HepG2 (cell line): ENCODE results near the gene PRDX3. TPM values are rescaled to one million over a fixed set of nuclear protein-coding genes. Genes with fewer than 3 reads are reported as not detected.

ENCODE experiments used
- ATAC-seq: fragments of 200-7000 bp; cut with Tn5 transposase; 3 replicates; pipeline ENCODE4 v1.9.1; 2020; ENCODE audit warnings: mild to moderate bottlenecking, moderate library complexity
- BruUV-seq: library from RNA; stranded (reverse); fragments of 400-500 nt; replicated peaks from 2 replicates; lab custom pipeline; 2021; lab: Mats Ljungman, UMichigan
- CTCF ChIA-PET: fragments of 300-600 bp; formaldehyde crosslinking; extraction: SDS; loops from one replicate; lab custom pipeline; 2021; ENCODE audit warnings: low total read pairs, inconsistent platforms, low intra/inter-chr PET ratio; lab: Yijun Ruan, JAX
- POLR2A ChIA-PET: fragments of 350-600 bp; sonication (Branson Sonifier 250); formaldehyde crosslinking; loops from one replicate; lab custom pipeline; 2020; ENCODE audit warnings: antibody characterized with exemption, inconsistent platforms; lab: Yijun Ruan, JAX
- DNase-seq: peaks from one replicate; pipeline ENCODE4 v3.0.0-alpha.2; 2015; ENCODE audit warnings: low spot score
- FAIRE-seq: peaks from 3 replicates; lab custom pipeline; 2011; peaks lifted over from hg19 to GRCh38; lab: Jason Lieb, UNC
- H2AFZ ChIP-seq: one replicate; pipeline ENCODE4 v1.6.1; 2011; ENCODE audit warnings: low read length, inconsistent platforms
- H3K27ac ChIP-seq: fragments of 300-600 bp; 3 replicates; pipeline ENCODE4 v1.8.0; 2011; ENCODE audit warnings: mixed run types, mild to moderate bottlenecking, mixed read lengths, low read length, inconsistent platforms; ENCODE audit not compliant: insufficient read depth; ENCODE audit errors: extremely low read length
- H3K27me3 ChIP-seq, 2 experiments: fragments of 200-600 bp in 1 of 2; 2 replicates in 1 of 2; 3 replicates in 1 of 2; pipeline versions ENCODE4 v1.6.0 to v1.8.0; 2011; ENCODE audit warnings: low read length in 2 of 2, mild to moderate bottlenecking in 2 of 2, moderate library complexity in 2 of 2, inconsistent platforms in 1 of 2; ENCODE audit not compliant: insufficient read depth in 2 of 2, control insufficient read depth in 1 of 2
- H3K36me3 ChIP-seq, 2 experiments: fragments of 200-600 bp in 1 of 2; replicated peaks in 1 of 2; 2 replicates in 1 of 2; 3 replicates in 1 of 2; pipeline versions ENCODE4 v1.5.1 to v1.8.0; 2011; ENCODE audit warnings: low read length in 2 of 2, inconsistent platforms in 1 of 2; ENCODE audit not compliant: insufficient read depth in 2 of 2, control insufficient read depth in 1 of 2
- H3K4me1 ChIP-seq: 2 replicates; pipeline ENCODE4 v1.5.1; 2012; ENCODE audit warnings: low read length, inconsistent platforms; ENCODE audit not compliant: insufficient read depth
- H3K4me2 ChIP-seq: 2 replicates; pipeline ENCODE4 v1.6.0; 2011; ENCODE audit warnings: low read depth, low read length, inconsistent platforms
- H3K4me3 ChIP-seq, 3 experiments: fragments of 200-600 bp in 1 of 3; sonication (generic), shearing (Covaris generic) in 1 of 3; replicated peaks in 1 of 3; 2 replicates each; pipeline ENCODE4 v1.5.1; 2011 to 2016; ENCODE audit warnings: low read length in 3 of 3, inconsistent platforms in 2 of 3, low read depth in 2 of 3, mild to moderate bottlenecking in 2 of 3, control low read depth in 1 of 3, mixed read lengths in 1 of 3; ENCODE audit not compliant: insufficient read depth in 1 of 3
- H3K79me2 ChIP-seq: one replicate; pipeline ENCODE4 v1.6.1; 2011; ENCODE audit warnings: low read length, inconsistent platforms; ENCODE audit not compliant: insufficient read depth
- H3K9ac ChIP-seq: 2 replicates; pipeline ENCODE4 v1.6.0; 2011; ENCODE audit warnings: mild to moderate bottlenecking, low read depth, low read length, inconsistent platforms; ENCODE audit not compliant: insufficient read depth
- H3K9me3 ChIP-seq: 2 replicates; pipeline ENCODE4 v1.5.1; 2012; ENCODE audit warnings: mild to moderate bottlenecking, low read length
- H4K20me1 ChIP-seq: 2 replicates; pipeline ENCODE4 v1.6.0; 2011; ENCODE audit warnings: inconsistent platforms, mild to moderate bottlenecking, low read length, moderate library complexity; ENCODE audit not compliant: insufficient read depth
- CEBPB ChIP-seq: IDR thresholded peaks from 2 replicates; pipeline ENCODE4 v1.6.1; 2011; ENCODE audit warnings: low read depth, low read length, improper control_type of control experiment, borderline replicate concordance
- ELF4 ChIP-seq: sonication (generic); formaldehyde crosslinking; IDR thresholded peaks from 2 replicates; pipeline ENCODE4 v1.5.0; 2020; ENCODE audit warnings: missing genetic modification reagents, mild to moderate bottlenecking, moderate library complexity, borderline replicate concordance
- FOXA3 ChIP-seq: IDR thresholded peaks from 2 replicates; pipeline ENCODE4 v1.6.1; 2016; ENCODE audit warnings: missing genetic modification reagents, missing compliant biosample characterization
- FOXK2 ChIP-seq: fragments of 450-650 bp; IDR thresholded peaks from 2 replicates; pipeline ENCODE4 v1.6.1; 2016
- POLR2AphosphoS2 ChIP-seq: IDR thresholded peaks from 2 replicates; pipeline ENCODE4 v1.6.1; 2011; ENCODE audit warnings: low read depth, low read length, improper control_type of control experiment
- RARA ChIP-seq: IDR thresholded peaks from 2 replicates; pipeline ENCODE4 v1.6.1; 2016; ENCODE audit warnings: missing genetic modification reagents, missing compliant biosample characterization
- TOE1 ChIP-seq: sonication (generic); formaldehyde crosslinking; IDR thresholded peaks from 2 replicates; pipeline ENCODE4 v1.4.0; 2020; ENCODE audit warnings: mild to moderate bottlenecking, missing genetic modification reagents
- YEATS2 ChIP-seq: sonication (generic); formaldehyde crosslinking; IDR thresholded peaks from 2 replicates; pipeline ENCODE4 v1.4.0; 2020; ENCODE audit warnings: missing genetic modification reagents, borderline replicate concordance
- ZNF256 ChIP-seq: sonication (generic); formaldehyde crosslinking; conservative IDR thresholded peaks from 2 replicates; pipeline ENCODE4 v1.4.0; 2020; ENCODE audit warnings: missing genetic modification reagents
- ZNF264 ChIP-seq: sonication (generic); formaldehyde crosslinking; IDR thresholded peaks from 2 replicates; pipeline ENCODE4 v1.4.0; 2020; ENCODE audit warnings: missing genetic modification reagents
- ZNF678 ChIP-seq: sonication (generic); formaldehyde crosslinking; IDR thresholded peaks from 2 replicates; pipeline ENCODE4 v1.4.0; 2020; ENCODE audit warnings: mild to moderate bottlenecking, missing genetic modification reagents
- ZNF879 ChIP-seq: sonication (generic); formaldehyde crosslinking; IDR thresholded peaks from 2 replicates; pipeline ENCODE4 v1.8.1; 2023; ENCODE audit warnings: missing genetic modification reagents
- WGBS: methylation state at CpG from one replicate; pipeline ENCODE4 v1.1.6; 2017; ENCODE audit warnings: low lambda C conversion rate; 5-methylcytosine and 5-hydroxymethylcytosine counted together
- in situ Hi-C: cut with HindIII; loops from 2 replicates; pipeline ENCODE4 v1.10.0; 2017; ENCODE audit warnings: low pct_unique_long_range_greater_than_20kb; ENCODE audit not compliant: extremely low pct_ligation_motif_present
- intact Hi-C: fragments of 100-400 bp; cut with micrococcal nuclease; formaldehyde crosslinking; loops from one replicate; pipeline ENCODE4 v1.10.0; 2022; ENCODE audit not compliant: unreplicated experiment
- polyA plus RNA-seq, 8 experiments: library from polyadenylated mRNA; depleted of rRNA in 3 of 8; stranded (reverse) in 7 of 8; unstranded in 1 of 8; fragments of >200 nt; fragmentation: Illumina TruSeq in 4 of 8; extraction: Trizol in 4 of 8; gene quantifications; 2 replicates each; pipeline versions ENCODE4 v1.2.1 to v1.2.3, GENCODE V29; 2011 to 2016; ENCODE audit warnings: low read depth in 4 of 8, missing spikeins in 1 of 8, mixed read lengths in 1 of 8; ENCODE audit not compliant: insufficient read depth in 1 of 8
- total RNA-seq, 5 experiments: library from RNA; depleted of rRNA; stranded (reverse); fragments of >200 nt; fragmentation: Illumina TruSeq; extraction: Trizol; gene quantifications; 2 replicates each; pipeline ENCODE4 v1.2.3, GENCODE V29; 2016; ENCODE audit warnings: low read depth in 1 of 5
- TF ChIP-seq, protein P1 (sequence below): sonication (generic); formaldehyde crosslinking; IDR thresholded peaks from 2 replicates; pipeline ENCODE4 v1.8.0; 2022; ENCODE audit warnings: mild to moderate bottlenecking, missing genetic modification reagents, moderate library complexity
- TF ChIP-seq, protein P2 (sequence below): sonication (generic); formaldehyde crosslinking; IDR thresholded peaks from 2 replicates; pipeline ENCODE4 v1.8.1; 2023; ENCODE audit warnings: missing genetic modification reagents, inconsistent platforms, borderline replicate concordance

Gene PRDX3
- total and polyA plus RNA-seq, 2 of the 13 experiments (the other 11 are each of a cell fraction or from before 2014, with no cell fraction given): 407 to 565 TPM

DNA sequence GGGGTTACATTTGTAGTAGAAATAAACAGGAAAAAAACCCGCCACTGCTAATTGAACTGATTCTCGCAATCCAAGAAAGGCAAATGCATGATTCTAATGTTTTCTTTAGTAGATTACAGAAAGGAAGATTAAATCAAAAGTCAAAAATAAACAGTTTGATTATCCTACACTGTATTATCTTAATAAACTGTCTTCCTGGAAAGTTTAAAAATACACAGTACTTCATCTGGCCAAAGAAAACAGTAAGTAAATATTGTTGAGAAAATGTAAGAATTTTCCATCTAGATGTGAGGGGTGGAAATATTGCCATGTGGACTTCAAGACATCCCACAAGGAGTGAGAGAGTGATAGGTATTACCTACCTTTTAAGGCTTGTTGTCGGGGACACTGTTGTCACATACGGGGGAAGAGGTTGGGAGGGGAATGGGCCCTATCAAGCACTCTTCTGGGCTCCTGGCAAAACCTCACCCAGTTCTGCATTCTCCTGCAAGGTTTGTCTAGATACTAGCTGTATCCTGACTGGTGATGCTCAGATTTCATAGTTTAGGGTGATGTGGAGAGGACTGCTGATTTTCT, 46.6 kb upstream of the PRDX3 start:
- CTCF ChIA-PET: no interaction called here
- Histone ChIP-seq H3K4me3 (no peak overlapping the region), H2AFZ (no peak overlapping the region), H3K4me1 (peaks cover 43% of the 10 kb centered on the region)
- TF ChIP-seq ZNF256: no peak
- TF ChIP-seq, protein P1, sequence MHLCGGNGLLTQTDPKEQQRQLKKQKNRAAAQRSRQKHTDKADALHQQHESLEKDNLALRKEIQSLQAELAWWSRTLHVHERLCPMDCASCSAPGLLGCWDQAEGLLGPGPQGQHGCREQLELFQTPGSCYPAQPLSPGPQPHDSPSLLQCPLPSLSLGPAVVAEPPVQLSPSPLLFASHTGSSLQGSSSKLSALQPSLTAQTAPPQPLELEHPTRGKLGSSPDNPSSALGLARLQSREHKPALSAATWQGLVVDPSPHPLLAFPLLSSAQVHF (CRISPR knock-in tag): no peak
- no peak for TF ChIP-seq YEATS2 (CRISPR knock-in tag)
- TF ChIP-seq CEBPB: no peak
- no peak for TF ChIP-seq FOXA3
- TF ChIP-seq RARA (CRISPR knock-in tag): no peak
- no peak for TF ChIP-seq TOE1
- TF ChIP-seq POLR2AphosphoS2: no peak
- no peak for TF ChIP-seq ZNF678 (CRISPR knock-in tag)
- no peak for TF ChIP-seq ZNF879 (CRISPR knock-in tag)
- TF ChIP-seq ELF4 (CRISPR knock-in tag): no peak
- TF ChIP-seq FOXK2: no peak
- no peak for TF ChIP-seq ZNF264 (CRISPR knock-in tag)
- TF ChIP-seq, protein P2, sequence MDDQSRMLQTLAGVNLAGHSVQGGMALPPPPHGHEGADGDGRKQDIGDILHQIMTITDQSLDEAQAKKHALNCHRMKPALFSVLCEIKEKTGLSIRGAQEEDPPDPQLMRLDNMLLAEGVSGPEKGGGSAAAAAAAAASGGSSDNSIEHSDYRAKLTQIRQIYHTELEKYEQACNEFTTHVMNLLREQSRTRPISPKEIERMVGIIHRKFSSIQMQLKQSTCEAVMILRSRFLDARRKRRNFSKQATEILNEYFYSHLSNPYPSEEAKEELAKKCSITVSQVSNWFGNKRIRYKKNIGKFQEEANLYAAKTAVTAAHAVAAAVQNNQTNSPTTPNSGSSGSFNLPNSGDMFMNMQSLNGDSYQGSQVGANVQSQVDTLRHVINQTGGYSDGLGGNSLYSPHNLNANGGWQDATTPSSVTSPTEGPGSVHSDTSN (CRISPR knock-in tag): no peak
- TF ChIP-seq, all 625 proteins: peak for 0
- FAIRE-seq: no peak
- no TSS peak for BruUV-seq
- Histone ChIP-seq H4K20me1 (no peaks in the 10 kb centered on the region), H3K79me2 (peaks cover 28% of the 10 kb centered on the region), H3K36me3 (no peaks in the 10 kb centered on the region), H3K4me2 (no peak overlapping the region), H3K27ac (no peak overlapping the region), H3K27me3 (no peaks in the 10 kb centered on the region), H3K9ac (no peak overlapping the region), H3K9me3 (no peaks in the 10 kb centered on the region)
- 97% methylated on average over 4 of the region's 4 CpGs for WGBS
- no peak for ATAC-seq
- POLR2A ChIA-PET: interaction anchor here (3.4 kb wide), 1 partner anchor 28 kb away, joined by 43 read pairs; no protein-coding TSS in a partner anchor
- in situ Hi-C loops (no loop called here), intact Hi-C loops (no loop called here)
- no peak for DNase-seq
